ENCODE data around the gene GOLGA8R. TPM values are rescaled to one million over a fixed set of nuclear protein-coding genes. Genes with fewer than 3 reads are reported as not detected.

GOLGA8R gene
- total RNA-seq, 1 experiment from 2014 or later = not detected

Other genes starting within 250 kb of the GOLGA8R start
- 8.4 and 17.5 TPM in 2 replicates for gene CHRFAM7A, start 20.7 kb downstream of the GOLGA8R start, total RNA-seq (2014; rRNA removed; shearing (Covaris generic))
- not detected in 2 replicates for gene GOLGA8Q, start 137.8 kb upstream of the GOLGA8R start, total RNA-seq (2014; rRNA removed; shearing (Covaris generic))
- 0.17 and 1.6 TPM in 2 replicates for gene GOLGA8H, start 189.8 kb upstream of the GOLGA8R start, total RNA-seq (2014; rRNA removed; shearing (Covaris generic))

Measured in Daoy (cell line).